LNCaP clone FGC (cell line): Measurements from ENCODE around the gene PANK4.
"Not testable (repeated sequence)": the region's sequence is repeated elsewhere in the genome, so short reads cannot be mapped to it uniquely, and the experiment has no call there.

Source experiments
- DNase-seq: peaks from one replicate; pipeline ENCODE4 v3.0.0-alpha.2; 2011; ENCODE audit warnings: low read depth
- H3K4me3 ChIP-seq: 2 replicates; pipeline ENCODE4 v1.5.1; 2011; ENCODE audit warnings: mild to moderate bottlenecking, low read depth, low read length, control low read depth
- CTCF ChIP-seq: IDR thresholded peaks from 2 replicates; pipeline ENCODE4 v1.5.1; 2012; ENCODE audit warnings: mild to moderate bottlenecking; ENCODE audit not compliant: control insufficient read depth, insufficient read depth; ENCODE audit errors: extremely low read depth

The PANK4 gene

GRCh38 chr1:2460996-2461751, 65.2 kb downstream of the PANK4 start:
- H3K4me3 ChIP-seq: no peak overlapping the region
- DNase-seq: no peak
- TF ChIP-seq CTCF: no peak

- TF ChIP-seq CTCF: no peak
- no peak overlapping the region for H3K4me3 ChIP-seq
- no peak for DNase-seq
Measured at GRCh38 chr1:2460203-2460602, 66.2 kb downstream of the PANK4 start.

- peak; percentile 39 for DNase-seq
- TF ChIP-seq CTCF: peak; percentile 6; the same call in 1 of the 2 replicates
- H3K4me3 ChIP-seq: no peak overlapping the region
Measured at GRCh38 chr1:2459757-2460156, 66.6 kb downstream of the PANK4 start.

GRCh38 chr1:2459102-2459753, 67.2 kb downstream of the PANK4 start:
- DNase-seq: not testable (repeated sequence)

GRCh38 chr1:2458687-2459086, 67.7 kb downstream of the PANK4 start:
- TF ChIP-seq CTCF: no peak
- no peak for DNase-seq
- no peak overlapping the region for H3K4me3 ChIP-seq

More at GRCh38 chr1:2459102-2459753, 67.2 kb downstream of the PANK4 start:
- not testable (repeated sequence) for H3K4me3 ChIP-seq
